GM12874 (cell line): ENCODE measurements around the gene KRTAP4-8.
"Not testable (repeated sequence)": the region's sequence is repeated elsewhere in the genome, so short reads cannot be mapped to it uniquely, and the experiment has no call there.

Experiments used
- TF ChIP-seq, protein P1 (sequence below): IDR thresholded peaks from 2 replicates; pipeline ENCODE4 v1.5.1; 2011; ENCODE audit warnings: low read depth, mild to moderate bottlenecking, control low read depth, low read length, moderate library complexity; ENCODE audit not compliant: insufficient read depth

The KRTAP4-8 gene

DNA sequence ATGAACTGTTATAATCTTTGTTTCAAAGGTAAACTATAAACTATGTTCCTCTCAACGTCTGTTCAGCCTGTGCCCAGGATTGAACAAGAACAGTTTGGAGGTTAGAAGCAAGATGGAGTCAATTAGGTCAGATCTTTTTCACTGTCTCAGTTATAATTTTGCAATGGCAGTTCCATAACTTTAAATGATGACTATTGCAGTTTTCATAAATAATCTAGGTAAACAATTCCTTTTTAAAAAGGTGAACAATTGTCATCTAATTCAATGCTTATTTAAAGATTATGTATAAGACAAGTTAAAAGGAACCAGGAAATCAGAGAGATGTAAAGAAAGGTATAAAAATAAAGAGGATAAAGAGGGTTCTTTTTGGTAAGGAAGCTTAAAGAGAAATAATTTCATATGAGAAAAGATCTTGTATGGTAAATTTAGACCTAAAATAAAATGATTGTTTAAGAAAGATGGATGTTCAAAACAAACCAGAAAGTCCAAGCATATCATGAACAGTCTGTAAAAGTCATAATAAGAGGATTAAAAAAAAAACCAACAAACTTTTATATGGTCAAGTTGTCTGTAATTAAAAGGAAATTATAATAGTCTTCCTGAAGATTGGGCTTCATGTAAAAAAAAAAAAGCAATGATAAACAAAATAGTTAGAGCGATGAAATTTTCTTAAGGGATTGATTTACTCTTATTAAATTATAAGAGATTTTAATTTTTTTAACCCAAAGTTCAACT lies 13.4 kb upstream of the KRTAP4-8 start:
- TF ChIP-seq, protein P1, sequence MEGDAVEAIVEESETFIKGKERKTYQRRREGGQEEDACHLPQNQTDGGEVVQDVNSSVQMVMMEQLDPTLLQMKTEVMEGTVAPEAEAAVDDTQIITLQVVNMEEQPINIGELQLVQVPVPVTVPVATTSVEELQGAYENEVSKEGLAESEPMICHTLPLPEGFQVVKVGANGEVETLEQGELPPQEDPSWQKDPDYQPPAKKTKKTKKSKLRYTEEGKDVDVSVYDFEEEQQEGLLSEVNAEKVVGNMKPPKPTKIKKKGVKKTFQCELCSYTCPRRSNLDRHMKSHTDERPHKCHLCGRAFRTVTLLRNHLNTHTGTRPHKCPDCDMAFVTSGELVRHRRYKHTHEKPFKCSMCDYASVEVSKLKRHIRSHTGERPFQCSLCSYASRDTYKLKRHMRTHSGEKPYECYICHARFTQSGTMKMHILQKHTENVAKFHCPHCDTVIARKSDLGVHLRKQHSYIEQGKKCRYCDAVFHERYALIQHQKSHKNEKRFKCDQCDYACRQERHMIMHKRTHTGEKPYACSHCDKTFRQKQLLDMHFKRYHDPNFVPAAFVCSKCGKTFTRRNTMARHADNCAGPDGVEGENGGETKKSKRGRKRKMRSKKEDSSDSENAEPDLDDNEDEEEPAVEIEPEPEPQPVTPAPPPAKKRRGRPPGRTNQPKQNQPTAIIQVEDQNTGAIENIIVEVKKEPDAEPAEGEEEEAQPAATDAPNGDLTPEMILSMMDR: no peak

DNA sequence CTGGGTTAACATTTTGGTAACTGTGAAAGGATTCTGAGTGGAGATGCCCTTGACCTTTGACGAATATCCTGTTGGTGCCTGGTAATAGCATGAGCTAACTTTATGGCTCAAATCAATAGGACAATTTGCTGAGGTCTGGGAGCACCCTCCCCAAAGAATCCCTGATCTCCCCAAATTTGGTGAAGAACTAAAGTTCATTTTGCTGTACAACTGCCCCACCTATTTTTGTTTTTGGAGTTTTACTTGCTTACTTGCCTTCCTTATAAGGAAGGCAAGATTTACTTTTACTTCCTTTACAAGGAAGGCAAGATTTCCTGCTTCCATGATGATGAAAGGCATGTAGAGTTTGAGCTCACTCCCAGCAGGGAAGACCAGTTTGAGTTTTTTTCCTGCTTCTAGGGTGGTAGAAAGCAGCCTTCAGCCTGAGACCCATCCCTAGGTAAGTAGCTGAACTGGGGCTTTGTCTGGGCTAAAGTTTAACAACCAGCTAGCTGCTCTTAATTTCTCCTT lies 10.1 kb upstream of the KRTAP4-8 start:
- TF ChIP-seq, protein P1: no peak

GRCh38 chr17:41105347-41105746 lies 7.4 kb upstream of the KRTAP4-8 start, which contains the start of gene KRTAP4-9:
TSS of gene KRTAP4-9 (plus strand) at chr17:41105389. CDS start at chr17:41105389, 0 bp downstream.
- TF ChIP-seq, protein P1: not testable (repeated sequence)

DNA sequence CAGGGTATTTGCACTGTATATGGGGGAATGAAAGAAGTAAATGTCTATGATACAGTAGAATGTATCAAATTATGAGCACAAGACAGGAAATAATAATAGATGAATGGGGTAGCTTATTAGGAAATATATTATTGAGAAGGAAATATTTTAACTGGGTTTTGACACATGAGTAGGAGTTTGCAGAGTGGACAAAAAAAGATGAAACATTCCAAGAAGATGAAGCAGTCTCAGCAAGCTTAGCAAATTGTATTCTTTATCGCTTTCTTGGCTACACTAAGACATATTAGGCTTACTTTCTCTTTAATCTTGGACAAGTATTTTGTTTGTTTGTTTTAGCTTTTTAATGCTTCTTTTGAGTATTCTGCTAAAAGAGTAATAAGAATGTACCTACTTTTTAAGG lies 6.0 kb upstream of the KRTAP4-8 start:
- TF ChIP-seq, protein P1: no peak

DNA sequence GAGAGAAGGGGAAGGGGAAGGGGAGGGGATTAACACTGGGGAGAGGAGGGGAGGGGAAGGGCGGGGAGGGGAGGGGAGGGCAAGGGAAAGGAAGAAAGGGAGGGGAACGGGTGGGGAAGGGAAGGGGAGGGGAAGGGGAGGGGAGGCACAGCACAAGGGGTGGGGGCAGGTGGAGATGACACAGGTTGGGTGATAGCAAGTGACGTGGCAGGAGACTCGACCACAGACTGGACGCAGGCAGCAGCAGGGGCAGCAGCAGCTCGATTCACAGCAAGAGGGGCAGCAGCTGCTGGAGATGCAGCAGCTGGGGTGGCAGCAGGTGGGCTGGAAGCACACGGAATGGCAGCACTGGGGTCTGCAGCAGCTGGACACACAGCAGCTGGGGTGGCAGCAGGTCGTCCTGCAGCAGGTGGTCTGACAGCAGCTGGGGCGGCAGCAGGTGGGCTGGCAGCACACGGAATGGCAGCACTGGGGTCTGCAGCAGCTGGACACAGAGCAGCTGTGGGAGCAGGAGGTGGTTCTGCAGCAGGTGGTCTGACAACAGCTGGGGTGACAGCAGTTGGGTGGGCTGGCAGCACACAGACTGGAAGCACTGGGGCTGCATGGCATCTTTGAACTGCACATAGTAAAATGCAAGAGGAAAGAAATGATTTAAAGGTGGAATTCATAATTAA lies 3.8 kb upstream of the KRTAP4-8 start, which contains the start of gene KRTAP4-16:
TSS of gene KRTAP4-16 (minus strand) at position 624 of the 674 bp plus-strand sequence. CDS start at position 624, 0 bp downstream.
- TF ChIP-seq, protein P1: no peak

GRCh38 chr17:41098481-41098880 lies 539 bp upstream of the KRTAP4-8 start:
- TF ChIP-seq, protein P1: no peak

DNA sequence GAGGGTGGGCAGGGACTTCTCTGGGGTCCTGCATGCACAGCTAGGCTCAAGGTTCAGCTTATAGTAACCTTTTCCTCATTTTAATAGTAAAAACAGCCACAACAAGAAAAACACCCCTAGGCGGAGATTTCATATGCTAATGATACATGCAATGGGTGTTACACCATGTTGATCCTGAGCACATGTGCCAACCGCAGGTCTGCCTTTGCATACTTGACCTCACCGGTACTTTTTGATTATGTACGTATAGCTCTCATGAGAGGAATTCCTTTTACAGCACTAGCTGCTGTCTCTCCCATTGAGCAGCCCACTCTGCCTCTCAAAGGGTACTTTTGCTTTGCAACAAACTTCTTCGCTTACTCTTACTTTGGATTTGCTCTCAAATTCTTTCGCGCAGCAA lies 1.9 kb downstream of the KRTAP4-8 start:
- TF ChIP-seq, protein P1: no peak
